GM12874 (cell line): ENCODE measurements around the gene PUS7.

ENCODE experiments used
- TF ChIP-seq, protein P1 (sequence below): IDR thresholded peaks from 2 replicates; pipeline ENCODE4 v1.5.1; 2011; ENCODE audit warnings: low read depth, mild to moderate bottlenecking, control low read depth, low read length, moderate library complexity; ENCODE audit not compliant: insufficient read depth

Gene PUS7

DNA sequence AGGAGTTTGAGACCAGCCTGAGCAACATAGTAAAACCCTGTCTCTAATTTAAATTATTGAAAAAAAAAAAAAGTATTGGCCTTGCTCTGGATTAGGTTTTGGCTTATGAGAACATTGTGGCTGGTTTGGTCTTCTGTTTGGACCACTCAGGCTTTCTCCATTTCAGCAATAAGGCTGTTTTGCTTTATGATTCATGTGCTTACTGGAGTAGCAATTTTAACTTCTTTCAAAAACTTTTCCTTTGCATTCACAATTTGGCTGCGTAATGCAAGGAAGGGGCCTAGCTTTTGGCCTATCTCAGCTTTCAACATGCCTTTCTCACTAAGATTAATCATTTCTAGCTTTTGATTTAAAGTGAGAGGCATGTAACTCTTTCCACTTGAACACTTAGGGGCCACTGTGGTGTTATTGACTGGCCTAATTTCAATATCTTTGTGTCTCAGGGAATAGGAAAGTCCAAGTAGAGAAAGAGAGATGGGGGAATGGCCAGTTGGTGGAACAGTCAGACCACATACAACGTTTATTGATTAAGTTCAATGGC, 95.4 kb downstream of the PUS7 start:
- TF ChIP-seq, protein P1, sequence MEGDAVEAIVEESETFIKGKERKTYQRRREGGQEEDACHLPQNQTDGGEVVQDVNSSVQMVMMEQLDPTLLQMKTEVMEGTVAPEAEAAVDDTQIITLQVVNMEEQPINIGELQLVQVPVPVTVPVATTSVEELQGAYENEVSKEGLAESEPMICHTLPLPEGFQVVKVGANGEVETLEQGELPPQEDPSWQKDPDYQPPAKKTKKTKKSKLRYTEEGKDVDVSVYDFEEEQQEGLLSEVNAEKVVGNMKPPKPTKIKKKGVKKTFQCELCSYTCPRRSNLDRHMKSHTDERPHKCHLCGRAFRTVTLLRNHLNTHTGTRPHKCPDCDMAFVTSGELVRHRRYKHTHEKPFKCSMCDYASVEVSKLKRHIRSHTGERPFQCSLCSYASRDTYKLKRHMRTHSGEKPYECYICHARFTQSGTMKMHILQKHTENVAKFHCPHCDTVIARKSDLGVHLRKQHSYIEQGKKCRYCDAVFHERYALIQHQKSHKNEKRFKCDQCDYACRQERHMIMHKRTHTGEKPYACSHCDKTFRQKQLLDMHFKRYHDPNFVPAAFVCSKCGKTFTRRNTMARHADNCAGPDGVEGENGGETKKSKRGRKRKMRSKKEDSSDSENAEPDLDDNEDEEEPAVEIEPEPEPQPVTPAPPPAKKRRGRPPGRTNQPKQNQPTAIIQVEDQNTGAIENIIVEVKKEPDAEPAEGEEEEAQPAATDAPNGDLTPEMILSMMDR: no peak

DNA sequence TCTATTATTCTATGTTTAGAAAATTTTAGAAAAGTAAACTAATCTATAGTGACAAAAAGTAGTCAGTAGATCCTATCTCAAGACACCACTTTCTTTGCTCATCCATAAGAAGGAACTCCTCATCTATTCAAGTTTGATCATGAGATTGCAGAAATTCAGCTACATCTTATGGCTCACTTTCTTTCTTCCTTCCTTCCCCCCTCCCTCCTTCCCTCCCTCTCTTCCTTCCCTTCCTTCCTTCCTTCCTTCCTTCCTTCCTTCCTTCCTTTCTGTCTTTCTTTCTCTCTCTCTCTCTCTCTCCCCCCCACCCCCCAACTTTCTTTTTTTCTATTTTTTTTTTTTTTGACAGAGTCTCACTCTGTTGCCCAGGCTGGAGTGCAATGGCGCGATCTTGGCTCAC, 98.1 kb downstream of the PUS7 start:
- TF ChIP-seq, protein P1: no peak

DNA sequence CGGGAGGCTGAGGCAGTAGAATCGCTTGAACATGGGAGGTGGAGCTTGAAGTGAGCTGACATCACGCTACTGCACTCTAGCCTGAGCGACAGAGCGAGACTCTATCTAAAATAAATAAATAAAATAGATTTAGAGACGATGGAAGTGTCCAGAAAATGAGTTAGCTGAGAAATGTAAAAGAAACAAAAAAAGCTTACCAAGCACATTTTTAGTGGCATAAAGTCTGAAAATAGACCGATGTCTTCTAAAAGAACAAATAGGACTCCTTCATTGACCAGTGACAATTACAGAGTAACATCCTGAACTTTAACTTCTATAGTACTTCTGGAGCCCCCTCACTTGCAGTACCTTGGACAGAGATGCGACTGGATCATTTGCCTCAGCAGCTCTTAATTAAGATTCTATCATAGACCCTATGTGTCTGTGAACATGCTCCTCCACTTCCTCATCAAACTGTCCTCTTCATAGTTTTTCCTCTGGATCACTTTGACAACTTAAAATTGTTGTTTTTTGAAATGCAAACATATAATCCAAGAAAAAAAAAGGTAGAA, 108.1 kb downstream of the PUS7 start:
- TF ChIP-seq, protein P1: no peak

DNA sequence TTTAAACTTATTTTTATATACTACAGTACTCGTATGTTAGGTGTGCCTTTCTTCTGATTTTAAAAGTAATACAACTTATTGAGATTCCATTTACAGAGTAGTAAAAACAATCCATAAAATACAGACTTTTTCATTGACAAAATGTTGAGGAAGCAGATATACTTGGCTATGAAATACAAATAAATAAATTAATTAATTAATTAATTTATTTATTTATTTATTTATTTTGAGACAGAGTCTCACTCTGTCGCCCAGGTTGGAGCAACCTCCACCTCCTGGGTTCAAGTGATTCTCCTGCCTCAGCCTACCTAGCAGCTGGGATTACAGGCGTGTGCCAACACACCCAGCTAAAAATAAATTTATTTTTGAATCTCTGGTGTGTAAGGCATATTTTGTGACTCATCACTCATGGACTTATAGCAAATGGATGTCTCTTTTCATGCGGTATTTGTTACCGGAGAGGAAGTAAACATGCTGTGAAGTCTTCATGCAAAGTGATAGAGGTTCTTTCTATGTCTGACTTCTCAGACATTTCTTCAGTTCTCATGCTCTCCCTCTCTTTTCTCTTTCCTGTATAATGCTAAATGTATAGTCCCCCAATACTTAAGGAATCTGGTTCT, 113.2 kb downstream of the PUS7 start:
- TF ChIP-seq, protein P1: no peak
